Thoracic aorta (tissue), 2 donors: ENCODE measurements around the gene FARP1. TPM values are rescaled to one million over a fixed set of nuclear protein-coding genes. Genes with fewer than 3 reads are reported as not detected.

Source experiments
- ATAC-seq: fragments of 150-250 bp; one replicate; pipeline ENCODE4 v1.8.0; 2017; ENCODE audit warnings: low read depth; ENCODE audit not compliant: insufficient number of reproducible peaks, low FRiP score
- DNase-seq: peaks from one replicate; pipeline ENCODE4 v3.0.0-alpha.2; 2020; ENCODE audit warnings: low spot score
- H3K27ac ChIP-seq, 2 donors: fragments of 200-600 bp; sonication (generic); 1 replicate in 1 of 2; 2 replicates in 1 of 2; pipeline ENCODE4 v1.5.1; 2016; ENCODE audit warnings: mild to moderate bottlenecking in 2 of 2, moderate library complexity in 2 of 2
- H3K27me3 ChIP-seq: fragments of 200-600 bp; sonication (generic); replicated peaks from 2 replicates; pipeline ENCODE4 v1.6.0; 2016; ENCODE audit warnings: mild to moderate bottlenecking; ENCODE audit not compliant: insufficient read depth
- H3K36me3 ChIP-seq: fragments of 200-600 bp; sonication (generic); one replicate; pipeline ENCODE4 v1.5.1; 2016
- H3K4me1 ChIP-seq, 2 donors: fragments of 200-600 bp; sonication (generic); 1 replicate in 1 of 2; 2 replicates in 1 of 2; pipeline versions ENCODE4 v1.5.1 to v1.6.0; 2016; ENCODE audit warnings: low read depth in 2 of 2, mild to moderate bottlenecking in 1 of 2; ENCODE audit not compliant: control insufficient read depth in 1 of 2
- H3K4me3 ChIP-seq: fragments of 200-600 bp; sonication (generic); 2 replicates; pipeline ENCODE4 v1.5.1; 2016; ENCODE audit warnings: mild to moderate bottlenecking
- H3K9me3 ChIP-seq: fragments of 200-600 bp; sonication (generic); 2 replicates; pipeline ENCODE4 v1.5.1; 2016
- CTCF ChIP-seq: fragments of 200-600 bp; sonication (generic); IDR thresholded peaks from one replicate; pipeline ENCODE4 v1.5.1; 2019; ENCODE audit warnings: antibody characterized with exemption
- total RNA-seq, 2 donors: library from RNA; depleted of rRNA; stranded (reverse); fragments of >200 nt; gene quantifications; one replicate each; pipeline versions ENCODE4 v1.1.0 to v1.2.3, GENCODE V29; 2016

FARP1 gene
- total RNA-seq, 2 donors from 2014 or later: 17.6 to 30.3 TPM

GRCh38 chr13:98493042-98493712 is 350.3 kb downstream of the FARP1 start:
- H3K4me3 ChIP-seq: no peak overlapping the region
- TF ChIP-seq CTCF: no peak
- ATAC-seq (no peak), DNase-seq (no peak)
- no peaks in the 10 kb centered on the region for H3K9me3 ChIP-seq
- peaks cover 2 to 9% of the 10 kb centered on the region in 2 donors for H3K4me1 ChIP-seq
- no peaks in the 10 kb centered on the region for H3K27me3 ChIP-seq
- no peaks in the 10 kb centered on the region for H3K36me3 ChIP-seq
- H3K27ac ChIP-seq: no peak overlapping the region

DNA sequence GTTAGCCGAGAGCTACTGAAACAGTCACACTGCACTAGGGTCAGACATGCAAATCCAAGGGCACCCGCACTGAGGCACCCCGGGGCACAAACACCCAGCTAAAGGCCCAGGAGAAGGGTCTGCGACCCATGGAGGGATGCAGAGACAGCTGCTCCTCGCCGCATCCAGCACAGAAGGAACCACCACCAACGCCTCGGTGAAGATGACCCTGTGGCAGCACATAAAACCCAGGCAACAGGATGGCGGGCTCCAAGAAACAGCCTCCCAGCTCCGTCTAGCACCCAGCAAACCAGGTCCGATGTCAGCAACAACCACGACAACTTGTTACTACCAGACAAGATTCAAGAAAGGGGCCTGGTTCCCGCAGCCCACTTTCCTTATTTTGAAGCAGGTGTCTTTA is 351.9 kb downstream of the FARP1 start:
- peaks cover 2 to 9% of the 10 kb centered on the region in 2 donors for H3K4me1 ChIP-seq
- no peak overlapping the region for H3K4me3 ChIP-seq
- H3K9me3 ChIP-seq: no peaks in the 10 kb centered on the region
- no peak overlapping the region for H3K27ac ChIP-seq
- TF ChIP-seq CTCF: no peak
- ATAC-seq (no peak), DNase-seq (no peak)
- H3K27me3 ChIP-seq: no peaks in the 10 kb centered on the region
- H3K36me3 ChIP-seq: no peaks in the 10 kb centered on the region

GRCh38 chr13:98495627-98496478 is 353.0 kb downstream of the FARP1 start:
- no peak for ATAC-seq
- H3K9me3 ChIP-seq: no peaks in the 10 kb centered on the region

GRCh38 chr13:98496479-98496791 is 353.5 kb downstream of the FARP1 start:
- Histone ChIP-seq H3K36me3 (no peaks in the 10 kb centered on the region), H3K9me3 (no peaks in the 10 kb centered on the region), H3K27me3 (no peaks in the 10 kb centered on the region), H3K27ac (no peak overlapping the region), H3K4me1 (peaks cover 2 to 9% of the 10 kb centered on the region in 2 donors), H3K4me3 (no peak overlapping the region)
- no peak for TF ChIP-seq CTCF
- DNase-seq (no peak), ATAC-seq (no peak)

More at GRCh38 chr13:98495627-98496478, 353.0 kb downstream of the FARP1 start:
- Histone ChIP-seq H3K4me1 (peaks cover 2 to 9% of the 10 kb centered on the region in 2 donors), H3K27ac (no peak overlapping the region), H3K27me3 (no peaks in the 10 kb centered on the region), H3K36me3 (no peaks in the 10 kb centered on the region), H3K4me3 (no peak overlapping the region)
- no peak for TF ChIP-seq CTCF
- DNase-seq: no peak

DNA sequence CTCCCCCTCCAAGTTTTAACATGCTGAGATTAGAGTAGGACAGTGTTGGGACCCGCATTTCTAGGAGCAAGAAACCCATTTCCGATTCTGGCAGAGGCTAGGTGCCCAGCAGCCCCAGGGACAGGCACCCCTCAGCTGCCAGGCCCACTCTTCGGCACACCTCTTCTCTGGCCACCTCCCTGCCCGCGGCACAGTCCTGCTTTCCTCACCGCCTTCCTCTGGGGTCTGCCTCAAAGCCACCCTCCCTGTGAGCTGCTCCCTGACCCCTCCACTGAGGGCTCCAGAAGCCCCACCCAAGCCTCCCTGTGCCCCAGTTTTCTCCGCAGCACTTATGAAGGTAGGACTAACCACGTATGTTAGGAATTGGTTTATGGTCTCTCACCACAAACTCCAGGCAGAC is 354.1 kb downstream of the FARP1 start:
- Histone ChIP-seq H3K9me3 (no peaks in the 10 kb centered on the region), H3K4me1 (peaks cover 2 to 9% of the 10 kb centered on the region in 2 donors), H3K4me3 (no peak overlapping the region), H3K27ac (no peak overlapping the region), H3K36me3 (no peaks in the 10 kb centered on the region), H3K27me3 (no peaks in the 10 kb centered on the region)
- DNase-seq (no peak), ATAC-seq (no peak)
- TF ChIP-seq CTCF: no peak
